ENCODE data around the gene MIA.

- TF ChIP-seq CTCF (IDR thresholded peaks at IDR 0.05) (no peak), POLR2A (IDR thresholded peaks at IDR 0.05) (no peak), POLR2AphosphoS5 (IDR thresholded peaks at IDR 0.05) (no peak)
These were observed 20.6 kb upstream of the MIA start for GRCh38 chr19:40754611-40755247.

Measured in breast epithelium (tissue), 3 donors.